Heart right ventricle (tissue), 16 donors: ENCODE measurements around the gene EQTN. TPM values are rescaled to one million over a fixed set of nuclear protein-coding genes. Genes with fewer than 3 reads are reported as not detected.
"Not testable (repeated sequence)": the region's sequence is repeated elsewhere in the genome, so short reads cannot be mapped to it uniquely, and the experiment has no call there.

Experiments used
- ATAC-seq, 8 donors: fragments of 200-7000 bp; cut with Tn5 transposase; one replicate each; pipeline ENCODE4 v1.9.1; 2020; ENCODE audit warnings: mild to moderate bottlenecking in 8 of 8, moderate library complexity in 8 of 8, moderate number of reproducible peaks in 1 of 8
- DNase-seq, 2 donors: peaks; one replicate each; pipeline ENCODE4 v3.0.0-alpha.2; 2020
- H3K27ac ChIP-seq, 10 donors: fragments of 200-600 bp; sonication (generic) in 2 of 10; one replicate each; pipeline versions ENCODE4 v1.5.0 to v1.8.0; 2020 to 2022; ENCODE audit warnings: mild to moderate bottlenecking in 3 of 10
- H3K27me3 ChIP-seq, 7 donors: fragments of 200-600 bp; one replicate each; pipeline ENCODE4 v1.8.0; 2021 to 2022; ENCODE audit warnings: mild to moderate bottlenecking in 2 of 7
- H3K36me3 ChIP-seq, 9 donors: fragments of 200-600 bp; sonication (generic) in 1 of 9; one replicate each; pipeline versions ENCODE4 v1.5.0 to v1.8.0; 2020 to 2022; ENCODE audit warnings: mild to moderate bottlenecking in 2 of 9
- H3K4me1 ChIP-seq, 9 donors: fragments of 200-600 bp; sonication (generic) in 1 of 9; one replicate each; pipeline versions ENCODE4 v1.5.0 to v1.8.0; 2020 to 2022; ENCODE audit warnings: mild to moderate bottlenecking in 4 of 9
- H3K4me3 ChIP-seq, 10 donors: fragments of 200-600 bp; sonication (generic) in 2 of 10; one replicate each; pipeline versions ENCODE4 v1.5.0 to v1.8.0; 2020 to 2022; ENCODE audit warnings: mild to moderate bottlenecking in 7 of 10, moderate library complexity in 2 of 10
- H3K9me3 ChIP-seq, 11 donors: fragments of 200-600 bp in 10 of 11; sonication (generic) in 2 of 11; one replicate each; pipeline versions ENCODE4 v1.5.0 to v1.8.0; 2013 to 2022; ENCODE audit warnings: mild to moderate bottlenecking in 2 of 11, control low read depth in 1 of 11, moderate library complexity in 1 of 11
- WGBS, 2 donors: extraction: QIAGEN DNeasy Blood & Tissue Kit; methylation state at CpG; one replicate each; pipeline ENCODE4 v1.1.7; 2013; ENCODE audit warnings: inconsistent platforms in 1 of 2; 5-methylcytosine and 5-hydroxymethylcytosine counted together
- intact Hi-C, 10 donors: fragments of 100-400 bp; cut with DNase I; formaldehyde crosslinking; loops; one replicate each; pipeline versions ENCODE4 v1.11.1 to v1.14.2; 2022
- polyA plus RNA-seq, 2 donors: library from polyadenylated mRNA; stranded (reverse); fragments of 200-250 nt; gene quantifications; one replicate each; pipeline ENCODE4 v1.2.3, GENCODE V29; 2013
- total RNA-seq, 10 donors: library from RNA; stranded (reverse); fragmentation: NEBNext Ultra II Directional in 3 of 10; extraction: Animal tissue kit (Norgen Biotek cat#: 25700) in 3 of 10; gene quantifications; one replicate each; pipeline versions ENCODE4 v1.2.1 to v1.2.4, GENCODE V29; 2021 to 2023
- TF ChIP-seq, protein P1 (sequence below), 9 donors: fragments of 200-600 bp; sonication (generic) in 2 of 9; IDR thresholded peaks; one replicate each; pipeline versions ENCODE4 v1.5.0 to v1.8.0; 2021 to 2022; ENCODE audit warnings: antibody characterized with exemption in 9 of 9, mild to moderate bottlenecking in 5 of 9, moderate library complexity in 1 of 9
- donor health status: Arrhythmogenic right ventricular cardiomyopathy.
- donor health status: ischemic (EF 13 %, LVEDD 7.1; RV severe dilation, severe dysfunction).
- donor health status: healthy with polysubstance abuse.
- donor health status: DM: no; HTN: yes; CAD: no.
- donor health status: DM: no; HTN: no; CAD: no.
- donor health status: ischemic (EF 25% LVEDD 6.9; RV normal size, moderate dysfunction).
- donor health status: ischemic (EF 25% LVEDD 5.7; RV mildly dilated, moderate dysfunction).
- donor health status: healthy.
- donor health status: DM: yes; HTN: yes; CAD: no.
- donor health status: Ischemic cardiomyopathy.
- donor health status: ischemic (EF 35%, LVEDD 5.7; RV mildly dilated, moderate dysfunction).
- donor health status: nonischemic (EF 11% LVEDD 7.7; RV severe dilation, severe dysfunction).
- donor health status: DM: yes; HTN: yes; CAD: no.
- donor health status: PGD.
- donor health status: ischemic (EF 29% LVEDD 5.4; RV normal size, mild dysfunction).
- donor health status: nonischemic (EF 23%, LVEDD 6.1; RV moderate dilation, normal function).

Gene EQTN
- total and polyA plus RNA-seq, 12 donors, result not detected

- H3K4me1 ChIP-seq, result no peaks in the 10 kb centered on the region
- H3K27ac ChIP-seq, result no peak overlapping the region
- no peak overlapping the region for H3K4me3 ChIP-seq
- no peaks in the 10 kb centered on the region for H3K27me3 ChIP-seq
- DNase-seq, result no peak
- TF ChIP-seq, protein P1, sequence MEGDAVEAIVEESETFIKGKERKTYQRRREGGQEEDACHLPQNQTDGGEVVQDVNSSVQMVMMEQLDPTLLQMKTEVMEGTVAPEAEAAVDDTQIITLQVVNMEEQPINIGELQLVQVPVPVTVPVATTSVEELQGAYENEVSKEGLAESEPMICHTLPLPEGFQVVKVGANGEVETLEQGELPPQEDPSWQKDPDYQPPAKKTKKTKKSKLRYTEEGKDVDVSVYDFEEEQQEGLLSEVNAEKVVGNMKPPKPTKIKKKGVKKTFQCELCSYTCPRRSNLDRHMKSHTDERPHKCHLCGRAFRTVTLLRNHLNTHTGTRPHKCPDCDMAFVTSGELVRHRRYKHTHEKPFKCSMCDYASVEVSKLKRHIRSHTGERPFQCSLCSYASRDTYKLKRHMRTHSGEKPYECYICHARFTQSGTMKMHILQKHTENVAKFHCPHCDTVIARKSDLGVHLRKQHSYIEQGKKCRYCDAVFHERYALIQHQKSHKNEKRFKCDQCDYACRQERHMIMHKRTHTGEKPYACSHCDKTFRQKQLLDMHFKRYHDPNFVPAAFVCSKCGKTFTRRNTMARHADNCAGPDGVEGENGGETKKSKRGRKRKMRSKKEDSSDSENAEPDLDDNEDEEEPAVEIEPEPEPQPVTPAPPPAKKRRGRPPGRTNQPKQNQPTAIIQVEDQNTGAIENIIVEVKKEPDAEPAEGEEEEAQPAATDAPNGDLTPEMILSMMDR (IDR thresholded peaks at IDR 0.05), result peak in 8 of 9 donors; percentile 11 to 59 (median 48)
- H3K9me3 ChIP-seq, result peaks cover 0 to 14% (median 0%) of the 10 kb centered on the region in 11 donors
- no peaks in the 10 kb centered on the region for H3K36me3 ChIP-seq
- peak in 2 of 8 donors; percentile 50 to 51 for ATAC-seq
- intact Hi-C loops, result no loop called here
- WGBS, 2 donors, result 11 to 15% methylated on average over 2 of the region's 2 CpGs
These were observed 49.2 kb downstream of the EQTN start for GRCh38 chr9:27247756-27248155.

DNA sequence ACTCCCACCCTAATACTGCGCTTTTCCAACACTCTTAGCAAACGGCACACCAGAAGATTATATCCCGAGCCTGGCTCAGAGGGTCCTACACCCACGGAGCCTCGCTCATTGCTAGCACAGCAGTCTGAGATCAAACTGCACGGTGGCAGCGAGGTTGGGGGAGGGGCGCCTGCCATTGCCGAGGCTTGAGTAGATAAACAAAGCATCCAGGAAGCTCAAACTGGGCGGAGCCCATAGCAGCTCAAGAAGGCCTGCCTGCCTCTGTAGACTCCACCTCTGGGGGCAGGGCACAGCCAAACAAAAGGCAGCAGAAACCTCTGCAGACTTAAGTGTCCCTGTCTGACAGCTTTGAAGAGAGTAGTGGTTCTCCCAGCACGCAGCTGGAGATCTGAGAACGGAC is 57.3 kb downstream of the EQTN start:
- H3K27me3 ChIP-seq, H3K36me3 ChIP-seq, H3K27ac ChIP-seq, H3K4me3 ChIP-seq, DNase-seq, H3K4me1 ChIP-seq, intact Hi-C loops, ATAC-seq: not testable (repeated sequence)
- peaks cover 0 to 81% (median 37%) of the 10 kb centered on the region in 11 donors for H3K9me3 ChIP-seq
- WGBS, 2 donors, result 85 to 87% methylated on average over 12 of the region's 12 CpGs

Other genes starting within 250 kb of the EQTN start
- gene TEK, start 187.9 kb downstream of the EQTN start, total RNA-seq, result 10 to 100 TPM; 12.1 to 33.1 (median 17.7) TPM
- 10 to 100 TPM in 1 of 2 donors, 1 to 10 TPM in 1; 6.7 to 14.0 TPM for gene TEK, start 187.9 kb downstream of the EQTN start, polyA plus RNA-seq
- gene IFNK, start 227.1 kb upstream of the EQTN start, total RNA-seq, result not detected
- gene IFNK, start 227.1 kb upstream of the EQTN start, polyA plus RNA-seq, result not detected
- gene MOB3B, start 232.7 kb upstream of the EQTN start, total RNA-seq, result 1 to 10 TPM in 9 of 10 donors, under 1 TPM in 1; 0.86 to 2.3 (median 1.4) TPM
- under 1 TPM; 0.39 to 0.95 TPM for gene MOB3B, start 232.7 kb upstream of the EQTN start, polyA plus RNA-seq